ENCODE results near the gene TMEM169. TPM values are rescaled to one million over a fixed set of nuclear protein-coding genes. Genes with fewer than 3 reads are reported as not detected.

Gene TMEM169
- total and polyA plus RNA-seq, 2 of the 13 experiments (the other 11 are each of a cell fraction or from before 2014, with no cell fraction given): 1.5 to 4.5 TPM

GRCh38 chr2:216071111-216071851, 10.4 kb upstream of the TMEM169 start:
- peak; percentile 52 for FAIRE-seq
- DNase-seq (ENCODE audit: low spot score): peak; percentile 67
- in situ Hi-C loops (cut with HindIII; ENCODE audit: extremely low pct_ligation_motif_present, low pct_unique_long_range_greater_than_20kb): no loop called here
- BruUV-seq (replicated peaks): no TSS peak
- POLR2A ChIA-PET: interaction anchor here (1.0 to 3.0 kb wide), 4 partner anchors 10 to 43 kb away, joined by 3 to 11 read pairs (median 6); partner anchors contain the start of genes PECR and TMEM169
- CTCF ChIA-PET (ENCODE audit: low intra/inter-chr PET ratio, low total read pairs): no interaction called here
- Histone ChIP-seq H3K27me3 (ENCODE audit: control insufficient read depth in 1 of 2, insufficient read depth in 2 of 2, low read length in 2 of 2) (no peaks in the 10 kb centered on the region), H3K4me2 (ENCODE audit: low read depth, low read length) (peak overlapping the region; percentile 43), H3K27ac (ENCODE audit: extremely low read length, insufficient read depth, low read length) (peak overlapping the region; percentile 48), H3K9me3 (ENCODE audit: low read length) (no peaks in the 10 kb centered on the region), H3K9ac (ENCODE audit: insufficient read depth, low read depth, low read length) (no peak overlapping the region), H3K79me2 (ENCODE audit: insufficient read depth, low read length) (peaks cover 56% of the 10 kb centered on the region), H3K36me3 (replicated peaks in 1 of 2; ENCODE audit: control insufficient read depth in 1 of 2, insufficient read depth in 2 of 2, low read length in 2 of 2) (peaks cover 2 to 32% of the 10 kb centered on the region in 2 experiments), H3K4me3 (replicated peaks in 1 of 3; ENCODE audit: insufficient read depth in 1 of 3, low read depth in 2 of 3, low read length in 3 of 3) (no peak overlapping the region), H2AFZ (ENCODE audit: low read length) (no peak overlapping the region), H4K20me1 (ENCODE audit: insufficient read depth, low read length) (peaks cover 7% of the 10 kb centered on the region; the same call in 1 of the 2 replicates), H3K4me1 (ENCODE audit: insufficient read depth, low read length) (peaks cover 95% of the 10 kb centered on the region)
- WGBS (ENCODE audit: low lambda C conversion rate): 63% methylated on average over 12 of the region's 12 CpGs
- intact Hi-C loops (cut with micrococcal nuclease; ENCODE audit: unreplicated experiment): no loop called here
- peak; percentile 58 for ATAC-seq
- 0 out of 2 replicates have a peak, but pooled peaks have one; percentile 50 for TF ChIP-seq ETV5 (CRISPR knock-in tag; IDR thresholded peaks at IDR 0.05; ENCODE audit: borderline replicate concordance)
- no peak for TF ChIP-seq RBM39 (IDR thresholded peaks at IDR 0.05; ENCODE audit: low read depth, low read length, poor library complexity, severe bottlenecking)
- 0 out of 2 replicates have a peak, but pooled peaks have one; percentile 34 for TF ChIP-seq ZNF646 (CRISPR knock-in tag; IDR thresholded peaks at IDR 0.05)
- TF ChIP-seq FOXA3 (CRISPR knock-in tag; IDR thresholded peaks at IDR 0.05): peak; percentile 66
- peak; percentile 72 for TF ChIP-seq NCOR1 (IDR thresholded peaks at IDR 0.05; ENCODE audit: borderline replicate concordance, low read length)
- peak; percentile 77 for TF ChIP-seq GATAD2A (CRISPR knock-in tag; IDR thresholded peaks at IDR 0.05)
- TF ChIP-seq RXRB (CRISPR knock-in tag; IDR thresholded peaks at IDR 0.05; ENCODE audit: borderline replicate concordance): peak; percentile 25; the same call in 1 of the 2 replicates
- TF ChIP-seq GABPA (IDR thresholded peaks at IDR 0.05; ENCODE audit: low read depth, low read length): no peak
- no peak for TF ChIP-seq GABPA (CRISPR knock-in tag; IDR thresholded peaks at IDR 0.05; ENCODE audit: low read depth)
- 0 out of 2 replicates have a peak, but pooled peaks have one; percentile 25 for TF ChIP-seq ZNF317 (CRISPR knock-in tag; IDR thresholded peaks at IDR 0.05)
- TF ChIP-seq ZNF761 (CRISPR knock-in tag; conservative IDR thresholded peaks at IDR 0.05): no peak
- TF ChIP-seq ZNF281 (CRISPR knock-in tag; IDR thresholded peaks at IDR 0.05; ENCODE audit: borderline replicate concordance): no peak
- TF ChIP-seq ISX (CRISPR knock-in tag; conservative IDR thresholded peaks at IDR 0.05): no peak
- TF ChIP-seq PHF21A (CRISPR knock-in tag; IDR thresholded peaks at IDR 0.05): no peak
